ENCODE results near the gene GALNT14. TPM values are rescaled to one million over a fixed set of nuclear protein-coding genes. Genes with fewer than 3 reads are reported as not detected.

GALNT14 gene
- total and polyA plus RNA-seq, 9 donors = 0.28 to 9.8 (median 1.6) TPM; not detected in 3

DNA sequence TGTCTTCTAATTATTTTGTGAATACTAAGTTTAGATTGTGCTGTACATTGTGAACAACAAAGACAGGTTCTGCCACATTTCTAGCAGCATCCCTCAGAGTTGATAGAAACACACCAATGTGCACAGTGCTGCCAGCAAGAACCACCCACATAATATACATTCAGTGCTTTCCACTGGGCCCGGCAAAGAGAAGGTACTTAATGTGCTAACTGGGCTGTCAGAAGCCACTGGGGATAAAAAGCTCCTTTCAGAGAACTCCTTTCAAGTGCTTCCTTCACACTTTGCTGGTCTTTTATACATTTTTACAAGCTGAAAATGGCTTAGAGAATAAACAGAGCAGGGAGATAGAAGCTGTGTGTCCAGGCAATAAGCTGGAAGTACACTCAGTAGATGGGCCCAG is 273.0 kb downstream of the GALNT14 start:
- TF ChIP-seq POLR2A (IDR thresholded peaks at IDR 0.05) = no peak
- no peak for TF ChIP-seq EP300 (IDR thresholded peaks at IDR 0.05)
- TF ChIP-seq, protein P1, sequence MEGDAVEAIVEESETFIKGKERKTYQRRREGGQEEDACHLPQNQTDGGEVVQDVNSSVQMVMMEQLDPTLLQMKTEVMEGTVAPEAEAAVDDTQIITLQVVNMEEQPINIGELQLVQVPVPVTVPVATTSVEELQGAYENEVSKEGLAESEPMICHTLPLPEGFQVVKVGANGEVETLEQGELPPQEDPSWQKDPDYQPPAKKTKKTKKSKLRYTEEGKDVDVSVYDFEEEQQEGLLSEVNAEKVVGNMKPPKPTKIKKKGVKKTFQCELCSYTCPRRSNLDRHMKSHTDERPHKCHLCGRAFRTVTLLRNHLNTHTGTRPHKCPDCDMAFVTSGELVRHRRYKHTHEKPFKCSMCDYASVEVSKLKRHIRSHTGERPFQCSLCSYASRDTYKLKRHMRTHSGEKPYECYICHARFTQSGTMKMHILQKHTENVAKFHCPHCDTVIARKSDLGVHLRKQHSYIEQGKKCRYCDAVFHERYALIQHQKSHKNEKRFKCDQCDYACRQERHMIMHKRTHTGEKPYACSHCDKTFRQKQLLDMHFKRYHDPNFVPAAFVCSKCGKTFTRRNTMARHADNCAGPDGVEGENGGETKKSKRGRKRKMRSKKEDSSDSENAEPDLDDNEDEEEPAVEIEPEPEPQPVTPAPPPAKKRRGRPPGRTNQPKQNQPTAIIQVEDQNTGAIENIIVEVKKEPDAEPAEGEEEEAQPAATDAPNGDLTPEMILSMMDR (IDR thresholded peaks at IDR 0.05) = no peak
- no peaks in the 10 kb centered on the region for H3K27me3 ChIP-seq
- no peaks in the 10 kb centered on the region for H3K4me1 ChIP-seq (ENCODE audit: insufficient read depth)
- no peaks in the 10 kb centered on the region for H3K36me3 ChIP-seq
- no peak for DNase-seq
- 46 to 58% (median 55%) methylated on average over 1 of the region's 1 CpG for WGBS, 3 donors
- H3K4me3 ChIP-seq = no peak overlapping the region
- no peak overlapping the region for H3K27ac ChIP-seq
- H3K9me3 ChIP-seq = no peaks in the 10 kb centered on the region
- intact Hi-C loops (cut with DNase I) = no loop called here

DNA sequence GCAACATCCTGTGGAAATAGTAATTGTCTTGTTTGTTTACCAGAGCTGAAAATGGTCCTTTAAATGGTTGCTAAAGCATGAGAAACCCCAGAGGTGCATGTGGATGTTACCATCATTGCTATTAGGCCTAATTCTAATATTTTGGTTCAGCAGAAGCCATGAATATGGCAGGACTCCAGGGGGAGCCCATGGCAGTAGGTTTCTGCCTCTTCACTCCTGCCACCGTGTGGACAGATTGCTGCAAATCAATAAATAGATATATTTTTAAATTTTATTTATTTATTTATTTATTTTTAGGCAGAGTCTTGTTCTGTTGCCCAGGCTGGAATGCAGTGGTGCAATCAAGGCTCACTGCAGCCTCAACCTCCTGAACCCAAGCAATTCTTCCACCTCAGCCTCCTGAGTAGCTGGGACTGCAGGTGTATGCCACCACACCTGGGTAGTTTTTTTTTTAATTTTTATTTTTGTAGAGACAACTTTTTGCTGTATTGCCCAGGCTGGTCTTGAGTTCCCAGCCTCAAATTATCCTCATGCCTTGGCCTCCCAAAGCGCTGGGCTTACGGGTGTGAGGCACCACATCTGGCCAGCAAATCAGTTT is 276.1 kb downstream of the GALNT14 start:
- DNase-seq = peak in 2 of 5 donors; percentile 21 to 35
- Histone ChIP-seq H3K4me1 (ENCODE audit: insufficient read depth) (no peaks in the 10 kb centered on the region), H3K9me3 (no peaks in the 10 kb centered on the region), H3K27ac (no peak overlapping the region), H3K4me3 (no peak overlapping the region), H3K27me3 (no peaks in the 10 kb centered on the region), H3K36me3 (no peaks in the 10 kb centered on the region)
- TF ChIP-seq EP300 (IDR thresholded peaks at IDR 0.05) = no peak
- TF ChIP-seq, protein P1 (IDR thresholded peaks at IDR 0.05) = no peak
- TF ChIP-seq POLR2A (IDR thresholded peaks at IDR 0.05) = no peak
- intact Hi-C loops (cut with DNase I) = no loop called here
- 52 to 60% (median 57%) methylated on average over 3 of the region's 3 CpGs for WGBS, 3 donors

DNA sequence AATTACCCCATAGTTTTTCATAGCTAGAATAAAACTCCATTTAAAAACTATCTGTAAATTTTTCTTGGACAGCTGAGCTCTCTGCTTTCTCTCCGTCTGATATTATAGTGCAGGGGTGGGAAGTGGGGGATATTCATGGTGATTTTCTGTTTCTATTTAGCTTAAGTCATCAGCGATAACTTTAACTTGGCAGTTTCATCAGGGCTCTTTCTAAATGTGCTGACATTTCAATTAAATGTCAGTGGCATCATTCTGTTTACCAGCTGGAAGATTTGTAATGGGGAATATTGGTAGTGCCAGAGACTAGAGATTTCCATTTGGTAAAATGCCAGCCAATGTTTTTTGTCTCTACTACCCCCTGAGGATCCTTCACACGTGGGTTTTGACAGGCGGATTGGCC is 277.5 kb downstream of the GALNT14 start:
- intact Hi-C loops (cut with DNase I) = no loop called here
- H3K4me3 ChIP-seq = no peak overlapping the region
- H3K27me3 ChIP-seq = no peaks in the 10 kb centered on the region
- no peak for DNase-seq
- H3K9me3 ChIP-seq = no peaks in the 10 kb centered on the region
- no peaks in the 10 kb centered on the region for H3K36me3 ChIP-seq
- H3K27ac ChIP-seq = no peak overlapping the region
- WGBS, 3 donors = 42 to 53% (median 52%) methylated on average over 4 of the region's 4 CpGs
- no peak for TF ChIP-seq POLR2A (IDR thresholded peaks at IDR 0.05)
- TF ChIP-seq, protein P1 (IDR thresholded peaks at IDR 0.05) = no peak
- TF ChIP-seq EP300 (IDR thresholded peaks at IDR 0.05) = no peak
- H3K4me1 ChIP-seq (ENCODE audit: insufficient read depth) = no peaks in the 10 kb centered on the region

Other genes starting within 250 kb of the GALNT14 start
- gene CAPN14, start 79.1 kb upstream of the GALNT14 start, total RNA-seq = under 1 TPM in 5 of 7 donors, not detected in 2; 0.05 to 0.23 (median 0.08) TPM
- gene CAPN14, start 79.1 kb upstream of the GALNT14 start, polyA plus RNA-seq = under 1 TPM; 0.05 TPM
- gene EHD3, start 95.7 kb upstream of the GALNT14 start, total RNA-seq = 1 to 10 TPM; 2.9 to 5.8 (median 3.5) TPM
- 10 to 100 TPM in 1 of 2 donors, 1 to 10 TPM in 1; 2.8 to 10.6 TPM for gene EHD3, start 95.7 kb upstream of the GALNT14 start, polyA plus RNA-seq

All from ovary (tissue), 9 donors.